Hypothalamus (tissue), 51 donors: ENCODE data around the gene SOX3.

Experiments
- DNase-seq, 51 donors: peaks; one replicate each; lab custom pipeline; 2025; lab: John Stamatoyannopoulos, UW

Gene SOX3

GRCh38 chrX:140504371-140505324, at the start of gene SOX3:
TSS of gene SOX3 (minus strand) at chrX:140505069. CDS start at chrX:140505060, 9 bp downstream.
- DNase-seq: peak in 9 of 51 donors; percentile 0 to 35 (median 3)

GRCh38 chrX:140548985-140549384, 44.1 kb upstream of the SOX3 start:
- DNase-seq: no peak

DNA sequence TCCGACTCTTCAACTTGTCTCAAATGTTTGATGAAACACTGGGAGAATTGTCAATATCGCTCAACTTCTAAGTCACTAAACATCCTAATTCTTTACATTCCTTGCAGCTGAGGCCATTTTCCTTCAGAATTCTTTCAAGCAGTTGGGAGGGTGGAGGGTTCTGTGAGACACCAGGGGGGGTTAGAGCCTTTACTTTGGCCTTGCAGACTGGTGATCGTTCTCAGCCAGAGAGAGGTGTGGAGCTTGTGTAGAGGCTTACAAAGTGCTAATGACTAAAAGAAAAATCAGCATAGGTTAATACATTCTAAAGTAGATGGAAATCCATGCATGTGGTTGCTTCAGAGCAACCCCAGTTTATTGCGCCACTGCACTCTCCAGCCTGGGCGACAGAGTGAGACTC, 21.3 kb upstream of the SOX3 start:
- DNase-seq: no peak

GRCh38 chrX:140525448-140525847, 20.6 kb upstream of the SOX3 start:
- no peak for DNase-seq

DNA sequence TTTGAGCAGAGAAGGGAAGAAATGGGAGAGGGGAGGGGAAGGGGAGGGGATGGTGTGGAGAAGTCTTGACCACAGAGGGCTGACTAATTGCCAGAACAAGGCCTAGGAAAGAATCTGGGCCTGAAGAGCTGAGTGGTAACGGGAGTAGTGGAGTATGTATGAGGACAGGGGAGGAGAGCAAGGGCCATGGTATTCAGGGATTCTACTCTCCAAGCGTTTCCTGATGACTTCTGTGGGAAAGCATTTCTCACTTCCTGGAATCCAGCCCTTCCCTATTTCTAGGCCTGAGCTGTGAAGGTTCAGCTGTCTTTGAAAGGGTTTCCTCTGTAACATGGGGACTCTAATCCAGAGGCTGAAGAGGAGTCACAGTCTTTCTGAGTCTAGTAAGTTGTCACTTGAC, 19.7 kb upstream of the SOX3 start:
- no peak for DNase-seq

DNA sequence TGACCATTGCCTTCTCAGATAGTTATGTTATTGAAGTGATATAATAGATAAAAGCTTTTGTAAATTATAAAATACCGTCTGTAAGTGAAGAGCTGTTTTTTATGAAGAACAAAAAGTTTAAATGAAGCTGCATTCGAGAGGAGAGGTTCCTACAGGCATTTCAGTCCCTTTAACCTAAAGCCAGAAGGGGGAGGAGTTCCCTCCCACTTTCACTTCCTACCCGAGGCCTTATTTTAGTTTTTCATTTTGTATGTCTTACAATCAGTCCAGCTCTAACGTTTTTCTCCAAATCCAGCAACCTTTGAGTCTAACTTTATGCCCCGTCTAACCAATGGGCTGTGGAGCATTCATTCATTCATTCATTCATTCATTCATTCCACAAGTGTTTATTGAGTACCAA, 16.5 kb upstream of the SOX3 start:
- DNase-seq: no peak

- DNase-seq: no peak
These were observed 9.7 kb upstream of the SOX3 start for GRCh38 chrX:140514554-140514953.

- no peak for DNase-seq
These were observed 6.0 kb upstream of the SOX3 start for GRCh38 chrX:140510895-140511295.

DNA sequence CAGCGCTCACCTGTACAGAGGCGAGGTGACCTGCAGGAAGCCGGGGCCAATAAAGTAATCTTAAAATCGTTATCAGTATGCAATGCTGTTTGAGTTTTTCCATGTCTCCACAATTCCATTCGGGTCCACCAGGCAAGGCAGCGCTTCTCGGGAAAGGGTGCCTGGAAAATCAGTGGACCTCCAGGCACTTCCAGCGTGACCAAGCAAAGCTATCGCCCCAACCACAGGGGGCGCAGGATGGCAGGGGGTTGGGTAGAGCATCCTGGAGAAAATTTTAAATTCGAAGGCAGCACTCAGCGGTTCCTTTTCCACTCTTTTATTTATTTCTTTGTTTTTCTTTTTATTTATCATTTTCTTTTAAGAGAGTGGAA, 5.4 kb upstream of the SOX3 start:
- no peak for DNase-seq

- DNase-seq: no peak
These were observed 4.8 kb upstream of the SOX3 start for GRCh38 chrX:140509468-140510305.

- DNase-seq: no peak
These were observed 4.1 kb upstream of the SOX3 start for GRCh38 chrX:140508958-140509357.

DNA sequence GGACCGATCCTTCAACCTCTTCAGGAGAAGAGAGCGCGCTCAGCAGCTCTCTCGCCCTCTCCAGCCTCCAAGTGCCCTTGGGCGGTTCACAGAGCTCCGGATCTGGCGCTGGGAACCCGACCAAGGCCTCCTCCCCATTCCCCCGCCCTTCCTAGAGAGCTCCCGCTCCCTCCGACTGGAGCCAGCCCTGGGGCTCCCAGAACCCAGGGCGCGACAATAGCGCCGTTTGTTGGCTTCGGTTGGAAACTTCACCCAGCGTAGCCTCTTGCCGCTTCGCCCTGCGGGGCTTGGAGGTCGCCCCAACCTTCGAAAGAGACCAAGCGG, 3.1 kb upstream of the SOX3 start:
- peak in 29 of 51 donors; percentile 0 to 47 (median 14) for DNase-seq

DNA sequence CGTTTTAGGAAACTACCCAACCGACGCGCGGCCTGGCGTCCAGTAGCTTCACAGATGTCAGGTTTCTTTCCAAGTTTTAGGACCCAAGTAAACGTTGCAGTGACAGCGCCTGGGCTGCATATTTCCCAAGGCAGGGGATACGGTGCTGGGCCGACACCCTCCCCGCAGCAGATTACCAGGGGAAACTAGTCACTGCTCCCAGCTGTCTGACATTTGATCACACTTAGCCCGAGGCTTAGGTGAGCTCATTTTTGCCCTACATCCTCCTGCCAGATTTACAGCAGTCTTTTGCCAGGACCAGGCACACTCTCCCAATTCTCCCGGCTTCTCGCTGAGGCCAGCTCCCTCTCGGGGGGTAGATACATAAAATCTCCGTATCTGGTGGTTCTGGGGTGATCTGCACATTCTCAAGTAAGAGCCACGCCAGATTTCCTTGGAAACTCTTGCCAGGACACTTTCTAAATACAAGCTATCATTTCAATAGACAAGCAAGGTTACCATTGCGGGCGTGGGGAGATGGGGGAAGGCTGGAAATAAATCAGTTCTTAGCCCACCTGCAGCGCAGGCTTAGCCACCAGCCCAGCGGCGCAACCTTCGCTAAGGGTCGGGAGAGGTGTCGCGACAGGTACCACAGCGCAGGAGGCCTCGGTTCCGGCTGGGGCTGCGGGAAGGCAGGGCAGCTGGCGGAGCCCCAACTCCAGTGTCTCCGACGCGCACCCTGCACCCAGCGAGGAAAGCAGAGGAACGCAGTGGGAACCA, 2.5 kb upstream of the SOX3 start:
- peak in 1 of 51 donors; percentile 25 for DNase-seq

GRCh38 chrX:140505421-140506337, 810 bp upstream of the SOX3 start:
- peak in 5 of 51 donors; percentile 1 to 8 (median 3) for DNase-seq

- DNase-seq: peak in 39 of 51 donors; percentile 0 to 67 (median 22)
These were observed 1.0 kb downstream of the SOX3 start for GRCh38 chrX:140503714-140504351.

- peak in 1 of 51 donors; percentile 23 for DNase-seq
These were observed 1.6 kb downstream of the SOX3 start for GRCh38 chrX:140503238-140503601.

GRCh38 chrX:140502491-140503237, 2.2 kb downstream of the SOX3 start:
- DNase-seq: peak in 9 of 51 donors; percentile 0 to 14 (median 2)

- no peak for DNase-seq
These were observed 2.9 kb downstream of the SOX3 start for GRCh38 chrX:140501940-140502468.
